Keratinocyte (primary cell): ENCODE results near the gene MYRIP. TPM values are rescaled to one million over a fixed set of nuclear protein-coding genes. Genes with fewer than 3 reads are reported as not detected.
"Not testable (repeated sequence)": the region's sequence is repeated elsewhere in the genome, so short reads cannot be mapped to it uniquely, and the experiment has no call there.

Experiments
- DNase-seq: peaks from one replicate; pipeline ENCODE4 v3.0.0-alpha.2; 2011; ENCODE audit warnings: low read depth, missing footprints, low spot score
- FAIRE-seq: peaks from 2 replicates; lab custom pipeline; 2011; peaks lifted over from hg19 to GRCh38; lab: Jason Lieb, UNC
- H2AFZ ChIP-seq: 2 replicates; pipeline ENCODE4 v1.6.0; 2012; ENCODE audit warnings: low read length, control low read depth, inconsistent platforms; ENCODE audit not compliant: control insufficient read depth
- H3K27ac ChIP-seq: 2 replicates; pipeline ENCODE4 v1.5.1; 2011; ENCODE audit warnings: low read length; ENCODE audit not compliant: control insufficient read depth, insufficient read depth
- H3K27me3 ChIP-seq: 3 replicates; pipeline ENCODE4 v1.6.0; 2011; ENCODE audit warnings: low read length; ENCODE audit not compliant: control insufficient read depth, insufficient read depth; ENCODE audit errors: extremely low read depth
- H3K36me3 ChIP-seq, 2 experiments: 2 replicates in 1 of 2; 3 replicates in 1 of 2; pipeline ENCODE4 v1.5.1; 2011; ENCODE audit warnings: low read length in 2 of 2, mild to moderate bottlenecking in 1 of 2; ENCODE audit not compliant: control insufficient read depth in 2 of 2, insufficient read depth in 2 of 2; ENCODE audit errors: extremely low read depth in 1 of 2
- H3K4me1 ChIP-seq: 3 replicates; pipeline ENCODE4 v1.5.1; 2011; ENCODE audit warnings: low read length; ENCODE audit not compliant: control insufficient read depth, insufficient read depth; ENCODE audit errors: extremely low read depth
- H3K4me2 ChIP-seq: 3 replicates; pipeline ENCODE4 v1.6.0; 2011; ENCODE audit warnings: low read depth, low read length; ENCODE audit not compliant: control insufficient read depth, insufficient read depth; ENCODE audit errors: extremely low read depth
- H3K4me3 ChIP-seq, 3 experiments: fragments of 200-600 bp in 1 of 3; sonication (generic) in 1 of 3; 2 replicates in 2 of 3; 3 replicates in 1 of 3; pipeline ENCODE4 v1.5.1; 2011 to 2016; ENCODE audit warnings: low read length in 3 of 3, mild to moderate bottlenecking in 3 of 3, control low read depth in 2 of 3, inconsistent platforms in 1 of 3, low read depth in 1 of 3, mixed read lengths in 1 of 3, mixed run types in 1 of 3, moderate library complexity in 1 of 3; ENCODE audit not compliant: control insufficient read depth in 2 of 3, insufficient read depth in 2 of 3; ENCODE audit errors: extremely low read depth in 1 of 3
- H3K79me2 ChIP-seq: 2 replicates; pipeline ENCODE4 v1.6.0; 2012; ENCODE audit warnings: low read length; ENCODE audit not compliant: control insufficient read depth, insufficient read depth
- H3K9ac ChIP-seq: 3 replicates; pipeline ENCODE4 v1.6.0; 2011; ENCODE audit warnings: low read length; ENCODE audit not compliant: control insufficient read depth, insufficient read depth; ENCODE audit errors: extremely low read depth
- H3K9me1 ChIP-seq: 3 replicates; pipeline ENCODE4 v1.6.0; 2011; ENCODE audit warnings: low read length; ENCODE audit not compliant: control insufficient read depth, insufficient read depth; ENCODE audit errors: extremely low read depth
- H3K9me3 ChIP-seq: 2 replicates; pipeline ENCODE4 v1.5.1; 2012; ENCODE audit warnings: low read depth, low read length; ENCODE audit not compliant: control insufficient read depth
- H4K20me1 ChIP-seq: 3 replicates; pipeline ENCODE4 v1.6.0; 2011; ENCODE audit warnings: low read length; ENCODE audit not compliant: control insufficient read depth, insufficient read depth; ENCODE audit errors: extremely low read depth
- EZH2 ChIP-seq: IDR thresholded peaks from one replicate; pipeline ENCODE4 v1.6.1; 2012; ENCODE audit warnings: inconsistent platforms, mild to moderate bottlenecking, low read length, moderate library complexity
- dilution Hi-C: fragments of 300-500 bp; cut with MboI; formaldehyde crosslinking; loops from one replicate; pipeline ENCODE4 v1.7.0; 2020; ENCODE audit warnings: low sequenced_read_pairs; ENCODE audit not compliant: extremely low pct_ligation_motif_present
- polyA plus RNA-seq, 5 experiments: library from polyadenylated mRNA; depleted of rRNA in 3 of 5; stranded (reverse) in 3 of 5; stranded (forward) in 1 of 5; unstranded in 1 of 5; fragments of >200 nt; gene quantifications; 1 replicate in 1 of 5; 2 replicates in 3 of 5; 3 replicates in 1 of 5; pipeline versions ENCODE4 v1.2.1 to v1.2.3, GENCODE V29; 2011 to 2012; ENCODE audit warnings: missing spikeins in 2 of 5, low read depth in 1 of 5, low replicate concordance in 1 of 5
- TF ChIP-seq, protein P1 (sequence below), 3 experiments: IDR thresholded peaks in 1 of 3; conservative IDR thresholded peaks in 1 of 3; optimal IDR thresholded peaks in 1 of 3; 2 replicates in 2 of 3; 3 replicates in 1 of 3; pipeline versions ENCODE3 to v1.5.1; 2011; ENCODE audit warnings: low read length in 3 of 3, mild to moderate bottlenecking in 3 of 3, moderate library complexity in 2 of 3, control low read depth in 1 of 3, inconsistent platforms in 1 of 3; ENCODE audit not compliant: insufficient read depth in 2 of 3; ENCODE audit errors: extremely low read depth in 1 of 3

Gene MYRIP
- polyA plus RNA-seq, 1 donor (not counting 4 experiments of a cell fraction or from before 2014, with no cell fraction given) = 0.01 TPM

DNA sequence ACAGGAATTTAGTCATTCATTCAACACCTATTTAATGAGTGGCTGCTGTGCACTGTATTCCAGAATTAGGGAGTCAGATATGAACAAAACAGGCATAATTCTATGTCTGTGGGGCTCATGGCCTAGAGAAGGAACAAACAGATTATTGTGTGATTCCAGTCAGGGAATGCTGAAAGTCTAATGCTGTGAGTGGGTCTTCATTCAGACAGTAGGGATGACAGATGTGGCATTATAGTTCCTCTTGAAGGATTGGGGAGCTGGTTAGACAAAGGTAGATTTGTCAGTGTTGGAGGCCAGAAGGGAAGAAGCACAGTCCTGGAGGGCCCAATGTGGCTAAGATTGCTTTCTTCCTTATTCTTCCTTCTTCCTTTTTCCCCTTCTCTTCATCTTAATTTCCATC, 273.7 kb downstream of the MYRIP start:
- Histone ChIP-seq H3K9ac (no peak overlapping the region), H3K79me2 (no peaks in the 10 kb centered on the region), H3K4me2 (no peak overlapping the region), H3K9me1 (no peaks in the 10 kb centered on the region), H4K20me1 (no peaks in the 10 kb centered on the region), H2AFZ (no peak overlapping the region), H3K4me3 (no peak overlapping the region), H3K9me3 (no peaks in the 10 kb centered on the region), H3K27ac (no peak overlapping the region), H3K36me3 (no peaks in the 10 kb centered on the region), H3K4me1 (peaks cover 17% of the 10 kb centered on the region), H3K27me3 (no peaks in the 10 kb centered on the region)
- DNase-seq = no peak
- dilution Hi-C loops = no loop called here
- TF ChIP-seq, protein P1, sequence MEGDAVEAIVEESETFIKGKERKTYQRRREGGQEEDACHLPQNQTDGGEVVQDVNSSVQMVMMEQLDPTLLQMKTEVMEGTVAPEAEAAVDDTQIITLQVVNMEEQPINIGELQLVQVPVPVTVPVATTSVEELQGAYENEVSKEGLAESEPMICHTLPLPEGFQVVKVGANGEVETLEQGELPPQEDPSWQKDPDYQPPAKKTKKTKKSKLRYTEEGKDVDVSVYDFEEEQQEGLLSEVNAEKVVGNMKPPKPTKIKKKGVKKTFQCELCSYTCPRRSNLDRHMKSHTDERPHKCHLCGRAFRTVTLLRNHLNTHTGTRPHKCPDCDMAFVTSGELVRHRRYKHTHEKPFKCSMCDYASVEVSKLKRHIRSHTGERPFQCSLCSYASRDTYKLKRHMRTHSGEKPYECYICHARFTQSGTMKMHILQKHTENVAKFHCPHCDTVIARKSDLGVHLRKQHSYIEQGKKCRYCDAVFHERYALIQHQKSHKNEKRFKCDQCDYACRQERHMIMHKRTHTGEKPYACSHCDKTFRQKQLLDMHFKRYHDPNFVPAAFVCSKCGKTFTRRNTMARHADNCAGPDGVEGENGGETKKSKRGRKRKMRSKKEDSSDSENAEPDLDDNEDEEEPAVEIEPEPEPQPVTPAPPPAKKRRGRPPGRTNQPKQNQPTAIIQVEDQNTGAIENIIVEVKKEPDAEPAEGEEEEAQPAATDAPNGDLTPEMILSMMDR (optimal IDR thresholded peaks at IDR 0.05 in 1 of 3, IDR thresholded peaks at IDR 0.05 in 1 of 3, conservative IDR thresholded peaks at IDR 0.05 in 1 of 3; ENCODE audit: extremely low read depth in 1 of 3, insufficient read depth in 2 of 3, low read length in 3 of 3) = no peak
- TF ChIP-seq EZH2 = no peak
- no peak for FAIRE-seq

DNA sequence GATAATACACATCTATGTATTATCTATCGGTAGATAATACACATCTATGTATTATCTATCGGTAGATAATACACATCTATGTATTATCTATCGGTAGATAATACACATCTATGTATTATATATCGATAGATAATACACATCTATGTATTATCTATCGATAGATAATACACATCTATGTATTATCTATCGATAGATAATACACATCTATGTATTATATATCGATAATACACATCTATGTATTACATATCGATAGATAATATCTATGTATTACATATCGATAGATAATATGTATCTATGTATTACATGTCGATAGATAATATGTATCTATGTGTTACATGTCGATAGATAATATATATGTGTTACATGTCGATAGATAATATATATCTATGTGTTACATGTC, 275.0 kb downstream of the MYRIP start:
- not testable (repeated sequence) for FAIRE-seq, DNase-seq

More for the DNA sequence above, 275.0 kb downstream of the MYRIP start:
- H4K20me1 ChIP-seq, H3K9ac ChIP-seq, H3K4me3 ChIP-seq, H3K4me1 ChIP-seq, H3K27me3 ChIP-seq, H3K9me1 ChIP-seq, H3K9me3 ChIP-seq, H3K27ac ChIP-seq, H3K79me2 ChIP-seq, dilution Hi-C loops, H2AFZ ChIP-seq, H3K36me3 ChIP-seq, H3K4me2 ChIP-seq: not testable (repeated sequence)
